ENCODE results near the gene CDH11. TPM values are rescaled to one million over a fixed set of nuclear protein-coding genes. Genes with fewer than 3 reads are reported as not detected.

CDH11 gene
- total and polyA plus RNA-seq, 4 donors: 85.0 to 468 (median 141) TPM

DNA sequence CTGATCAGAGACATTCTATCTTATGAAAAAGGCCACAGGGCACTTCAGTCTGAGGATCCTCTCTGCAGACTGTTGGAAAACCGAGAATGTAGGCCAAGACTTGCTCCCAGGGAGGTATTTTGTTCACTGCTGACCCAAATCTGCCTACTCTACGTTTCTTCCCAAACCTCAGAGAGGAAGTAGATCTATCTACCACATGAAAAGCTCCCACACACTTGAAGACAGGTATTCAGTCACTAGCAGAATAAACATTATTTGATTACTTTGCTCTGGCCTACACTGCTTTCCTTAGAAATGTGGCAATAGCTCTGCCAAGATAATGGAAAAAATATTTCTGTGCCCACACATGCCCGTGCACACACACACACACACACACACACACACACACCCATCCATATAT lies 164.6 kb downstream of the CDH11 start:
- WGBS (ENCODE audit: insufficient coverage): 60% methylated on average over 1 of the region's 3 CpGs
- Histone ChIP-seq H3K27me3 (ENCODE audit: control insufficient read depth, insufficient read depth, low read length) (no peaks in the 10 kb centered on the region), H3K9me3 (ENCODE audit: control insufficient read depth, insufficient read depth, low read length) (no peaks in the 10 kb centered on the region), H3K4me3 (ENCODE audit: low read depth, low read length) (no peak overlapping the region), H3K36me3 (ENCODE audit: control insufficient read depth, insufficient read depth, low read length) (no peaks in the 10 kb centered on the region), H3K27ac (ENCODE audit: low read depth, low read length) (no peak overlapping the region), H3K4me1 (ENCODE audit: control insufficient read depth, insufficient read depth, low read length) (no peaks in the 10 kb centered on the region)
- DNase-seq (ENCODE audit: low read depth in 4 of 6, low spot score in 6 of 6): no peak

DNA sequence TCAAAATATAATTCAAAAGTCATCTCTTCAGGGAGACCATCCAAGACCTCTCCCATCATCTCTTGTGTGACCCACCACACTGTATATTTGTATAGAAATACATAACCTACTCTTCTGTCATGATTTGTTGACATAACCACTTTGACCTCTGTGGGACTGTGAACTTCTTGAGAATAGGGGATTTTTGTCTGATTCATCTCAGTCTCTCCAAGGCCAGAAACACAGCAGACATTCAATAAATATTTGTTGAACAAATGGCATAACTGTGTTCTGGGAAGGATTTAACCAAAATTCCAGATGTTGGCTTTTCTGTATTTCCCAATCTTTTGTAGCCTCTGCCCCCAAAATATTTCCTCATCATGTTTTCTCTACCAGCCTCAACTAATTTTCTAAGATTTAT lies 169.7 kb downstream of the CDH11 start:
- no peak overlapping the region for H3K27ac ChIP-seq (ENCODE audit: low read depth, low read length)
- H3K27me3 ChIP-seq (ENCODE audit: control insufficient read depth, insufficient read depth, low read length): no peaks in the 10 kb centered on the region

DNA sequence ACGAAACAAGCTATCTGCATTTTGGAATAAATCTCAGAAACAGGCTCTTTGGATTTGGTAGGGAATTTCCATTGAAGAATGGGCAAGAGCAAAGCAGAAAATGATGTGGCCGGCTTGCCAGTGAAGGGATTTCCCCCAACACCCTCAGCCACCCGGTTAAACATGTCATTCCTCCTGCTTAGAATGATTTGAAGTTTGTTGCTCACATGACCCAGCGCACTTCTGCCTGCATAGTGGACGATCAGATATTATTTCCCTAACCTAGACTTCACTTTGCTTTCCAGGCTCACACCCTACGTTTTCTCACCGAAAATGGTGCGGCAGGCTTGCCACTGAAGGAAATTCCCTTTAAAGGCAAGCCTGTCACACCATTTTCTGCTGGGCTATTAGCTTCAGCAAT lies 170.7 kb downstream of the CDH11 start:
- Histone ChIP-seq H3K27me3 (ENCODE audit: control insufficient read depth, insufficient read depth, low read length) (no peaks in the 10 kb centered on the region), H3K9me3 (ENCODE audit: control insufficient read depth, insufficient read depth, low read length) (no peaks in the 10 kb centered on the region), H3K36me3 (ENCODE audit: control insufficient read depth, insufficient read depth, low read length) (peaks cover 24% of the 10 kb centered on the region), H3K4me1 (ENCODE audit: control insufficient read depth, insufficient read depth, low read length) (no peaks in the 10 kb centered on the region), H3K27ac (ENCODE audit: low read depth, low read length) (no peak overlapping the region), H3K4me3 (ENCODE audit: low read depth, low read length) (no peak overlapping the region)
- no peak for DNase-seq (ENCODE audit: low read depth in 4 of 6, low spot score in 6 of 6)
- 100% methylated on average over 6 of the region's 8 CpGs for WGBS (ENCODE audit: insufficient coverage)

More for the DNA sequence above, 169.7 kb downstream of the CDH11 start:
- H3K9me3 ChIP-seq (ENCODE audit: control insufficient read depth, insufficient read depth, low read length): no peaks in the 10 kb centered on the region
- H3K4me3 ChIP-seq (ENCODE audit: low read depth, low read length): no peak overlapping the region
- no peaks in the 10 kb centered on the region for H3K4me1 ChIP-seq (ENCODE audit: control insufficient read depth, insufficient read depth, low read length)
- no peak for DNase-seq (ENCODE audit: low read depth in 4 of 6, low spot score in 6 of 6)
- peaks cover 24% of the 10 kb centered on the region for H3K36me3 ChIP-seq (ENCODE audit: control insufficient read depth, insufficient read depth, low read length)

DNA sequence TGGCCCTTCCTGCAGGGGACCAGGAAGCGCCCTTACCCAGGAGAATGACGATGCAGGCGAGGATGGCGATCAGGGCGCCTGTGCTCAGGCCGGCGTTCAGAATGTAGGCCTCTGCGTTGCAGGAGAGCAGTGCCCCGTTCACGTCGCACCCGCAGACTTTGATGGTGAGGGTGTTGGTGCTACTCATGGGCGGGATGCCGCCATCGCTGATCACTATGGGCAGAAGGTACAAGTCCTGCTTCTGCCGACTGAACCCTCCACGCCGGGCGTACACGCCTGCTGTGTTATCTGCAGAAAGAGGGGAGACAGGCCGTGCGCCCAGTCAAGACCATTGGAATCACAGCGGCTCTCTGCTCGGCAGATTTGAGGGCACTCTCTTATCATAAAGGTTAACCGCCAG lies 171.1 kb downstream of the CDH11 start:
- peaks cover 24% of the 10 kb centered on the region for H3K36me3 ChIP-seq (ENCODE audit: control insufficient read depth, insufficient read depth, low read length)
- no peak overlapping the region for H3K4me3 ChIP-seq (ENCODE audit: low read depth, low read length)
- H3K4me1 ChIP-seq (ENCODE audit: control insufficient read depth, insufficient read depth, low read length): no peaks in the 10 kb centered on the region
- WGBS (ENCODE audit: insufficient coverage): 96% methylated on average over 25 of the region's 25 CpGs
- no peak for DNase-seq (ENCODE audit: low read depth in 4 of 6, low spot score in 6 of 6)
- H3K9me3 ChIP-seq (ENCODE audit: control insufficient read depth, insufficient read depth, low read length): no peaks in the 10 kb centered on the region
- H3K27me3 ChIP-seq (ENCODE audit: control insufficient read depth, insufficient read depth, low read length): no peaks in the 10 kb centered on the region
- H3K27ac ChIP-seq (ENCODE audit: low read depth, low read length): no peak overlapping the region

DNA sequence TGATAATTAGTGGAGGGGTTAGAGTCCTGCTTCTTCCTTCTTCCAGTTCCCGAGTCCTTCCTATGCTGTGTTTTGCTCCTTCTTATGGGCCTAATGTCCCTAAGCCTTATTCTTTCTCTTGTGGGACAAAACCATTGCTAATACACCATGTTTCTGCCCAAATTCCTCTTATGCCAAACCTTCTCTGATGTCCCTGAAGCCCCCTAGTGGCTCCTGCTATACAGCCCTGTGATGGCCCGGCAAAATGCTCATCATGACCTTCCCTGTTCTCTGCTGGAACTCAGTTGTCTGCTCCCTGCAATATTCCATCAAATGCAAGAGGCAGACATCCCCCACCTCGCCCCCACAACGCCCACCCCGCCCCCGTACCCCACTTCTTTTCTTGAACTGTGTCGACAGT lies 171.6 kb downstream of the CDH11 start:
- H3K27ac ChIP-seq (ENCODE audit: low read depth, low read length): no peak overlapping the region
- no peak for DNase-seq (ENCODE audit: low read depth in 4 of 6, low spot score in 6 of 6)
- no peaks in the 10 kb centered on the region for H3K4me1 ChIP-seq (ENCODE audit: control insufficient read depth, insufficient read depth, low read length)
- H3K27me3 ChIP-seq (ENCODE audit: control insufficient read depth, insufficient read depth, low read length): no peaks in the 10 kb centered on the region
- peaks cover 24% of the 10 kb centered on the region for H3K36me3 ChIP-seq (ENCODE audit: control insufficient read depth, insufficient read depth, low read length)
- WGBS (ENCODE audit: insufficient coverage): 96% methylated on average over 2 of the region's 7 CpGs
- no peaks in the 10 kb centered on the region for H3K9me3 ChIP-seq (ENCODE audit: control insufficient read depth, insufficient read depth, low read length)
- no peak overlapping the region for H3K4me3 ChIP-seq (ENCODE audit: low read depth, low read length)

DNA sequence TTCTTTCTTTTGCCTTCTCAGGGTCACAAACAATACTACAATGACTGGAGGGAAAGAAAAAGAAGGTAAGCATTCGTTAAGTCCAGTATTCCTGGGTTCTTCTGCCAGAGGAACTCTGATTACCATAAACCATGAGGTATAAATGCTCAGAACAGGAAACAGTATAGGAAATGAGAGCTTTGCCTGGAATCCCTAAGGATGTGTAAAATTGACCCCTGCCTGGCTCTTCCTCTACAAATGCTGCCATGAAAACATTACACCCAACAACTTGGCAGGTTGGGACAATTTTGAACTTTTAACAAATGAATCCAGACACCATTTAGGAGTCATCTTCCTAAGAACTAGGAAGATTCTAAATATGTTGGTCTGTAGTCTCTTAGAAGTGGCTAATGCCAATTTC lies 173.8 kb downstream of the CDH11 start:
- Histone ChIP-seq H3K4me3 (ENCODE audit: low read depth, low read length) (no peak overlapping the region), H3K9me3 (ENCODE audit: control insufficient read depth, insufficient read depth, low read length) (no peaks in the 10 kb centered on the region), H3K36me3 (ENCODE audit: control insufficient read depth, insufficient read depth, low read length) (peaks cover 24% of the 10 kb centered on the region), H3K4me1 (ENCODE audit: control insufficient read depth, insufficient read depth, low read length) (no peaks in the 10 kb centered on the region), H3K27me3 (ENCODE audit: control insufficient read depth, insufficient read depth, low read length) (no peaks in the 10 kb centered on the region), H3K27ac (ENCODE audit: low read depth, low read length) (no peak overlapping the region)
- no peak for DNase-seq (ENCODE audit: low read depth in 4 of 6, low spot score in 6 of 6)
- WGBS (ENCODE audit: insufficient coverage): 0% methylated on average over 1 of the region's 1 CpG

DNA sequence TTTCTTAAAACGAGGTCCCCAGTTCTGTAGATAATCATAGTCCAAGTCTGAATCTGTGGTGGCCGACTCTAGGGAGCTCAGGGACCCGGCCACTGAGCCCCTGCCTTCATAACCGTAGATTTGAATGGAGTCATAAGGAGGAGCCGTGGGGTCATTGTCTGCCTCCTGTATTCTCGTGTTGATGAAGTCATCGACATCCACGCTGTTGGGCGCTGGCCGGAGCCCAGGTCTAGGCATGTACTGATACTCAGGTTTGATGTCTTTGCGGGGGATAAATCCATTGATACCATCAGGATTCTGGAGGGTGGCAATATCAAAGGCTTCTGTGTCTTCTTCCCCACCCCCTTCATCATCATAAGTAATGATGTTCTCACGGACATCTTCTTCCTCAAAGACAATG lies 174.2 kb downstream of the CDH11 start:
- no peaks in the 10 kb centered on the region for H3K27me3 ChIP-seq (ENCODE audit: control insufficient read depth, insufficient read depth, low read length)
- H3K4me3 ChIP-seq (ENCODE audit: low read depth, low read length): no peak overlapping the region
- no peak for DNase-seq (ENCODE audit: low read depth in 4 of 6, low spot score in 6 of 6)
- peaks cover 24% of the 10 kb centered on the region for H3K36me3 ChIP-seq (ENCODE audit: control insufficient read depth, insufficient read depth, low read length)
- no peaks in the 10 kb centered on the region for H3K4me1 ChIP-seq (ENCODE audit: control insufficient read depth, insufficient read depth, low read length)
- H3K9me3 ChIP-seq (ENCODE audit: control insufficient read depth, insufficient read depth, low read length): no peaks in the 10 kb centered on the region
- H3K27ac ChIP-seq (ENCODE audit: low read depth, low read length): no peak overlapping the region
- 95% methylated on average over 7 of the region's 12 CpGs for WGBS (ENCODE audit: insufficient coverage)

DNA sequence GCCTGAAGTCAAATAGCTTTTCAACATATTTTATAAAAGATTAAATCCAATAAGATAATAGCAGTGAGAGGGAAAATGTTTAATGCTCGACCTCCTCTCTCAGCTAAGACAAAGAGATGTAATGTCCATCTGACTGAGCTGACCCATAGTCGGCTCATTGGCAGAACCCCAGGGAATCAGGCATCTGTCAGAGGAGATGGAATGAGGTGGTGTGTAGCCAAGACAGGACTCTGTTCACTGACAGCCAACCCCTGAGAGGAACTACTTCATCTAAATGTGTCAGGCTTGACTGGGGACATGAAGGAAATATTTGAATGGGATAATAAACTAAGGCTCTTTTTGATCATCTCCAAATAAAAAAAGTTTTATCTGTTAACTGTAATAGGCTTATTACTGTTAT lies 188.0 kb downstream of the CDH11 start:
- Histone ChIP-seq H3K27me3 (ENCODE audit: control insufficient read depth, insufficient read depth, low read length) (no peaks in the 10 kb centered on the region), H3K27ac (ENCODE audit: low read depth, low read length) (no peak overlapping the region), H3K4me3 (ENCODE audit: low read depth, low read length) (no peak overlapping the region), H3K4me1 (ENCODE audit: control insufficient read depth, insufficient read depth, low read length) (no peaks in the 10 kb centered on the region), H3K36me3 (ENCODE audit: control insufficient read depth, insufficient read depth, low read length) (no peaks in the 10 kb centered on the region), H3K9me3 (ENCODE audit: control insufficient read depth, insufficient read depth, low read length) (no peaks in the 10 kb centered on the region)
- DNase-seq (ENCODE audit: low read depth in 4 of 6, low spot score in 6 of 6): peak in 4 of 6 donors; percentile 23 to 75 (median 53)
- 0% methylated on average over 1 of the region's 2 CpGs for WGBS (ENCODE audit: insufficient coverage)

DNA sequence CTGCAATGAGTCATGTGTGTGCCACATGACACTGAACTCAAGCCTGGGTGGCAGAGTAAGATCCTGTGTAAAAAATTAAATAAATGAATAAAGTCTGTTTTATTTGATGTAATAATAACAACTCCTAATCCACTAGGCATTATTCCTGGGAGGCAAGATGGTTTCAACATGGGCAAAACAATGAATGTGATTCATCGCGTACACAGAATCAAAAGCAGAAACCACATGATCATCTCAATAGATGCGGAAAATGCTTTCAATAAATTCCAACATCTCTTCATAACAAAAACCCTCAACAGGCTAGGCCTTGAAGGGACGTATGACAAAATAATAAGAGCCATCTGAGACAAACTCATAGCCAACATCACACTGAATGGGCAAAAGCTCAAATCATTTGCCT lies 195.4 kb downstream of the CDH11 start:
- WGBS (ENCODE audit: insufficient coverage): 89% methylated on average over 1 of the region's 4 CpGs
- peaks cover 11% of the 10 kb centered on the region for H3K9me3 ChIP-seq (ENCODE audit: control insufficient read depth, insufficient read depth, low read length)
- H3K36me3 ChIP-seq (ENCODE audit: control insufficient read depth, insufficient read depth, low read length): no peaks in the 10 kb centered on the region
- DNase-seq (ENCODE audit: low read depth in 4 of 6, low spot score in 6 of 6): no peak
- no peaks in the 10 kb centered on the region for H3K4me1 ChIP-seq (ENCODE audit: control insufficient read depth, insufficient read depth, low read length)
- H3K27me3 ChIP-seq (ENCODE audit: control insufficient read depth, insufficient read depth, low read length): no peaks in the 10 kb centered on the region
- H3K4me3 ChIP-seq (ENCODE audit: low read depth, low read length): no peak overlapping the region
- no peak overlapping the region for H3K27ac ChIP-seq (ENCODE audit: low read depth, low read length)

DNA sequence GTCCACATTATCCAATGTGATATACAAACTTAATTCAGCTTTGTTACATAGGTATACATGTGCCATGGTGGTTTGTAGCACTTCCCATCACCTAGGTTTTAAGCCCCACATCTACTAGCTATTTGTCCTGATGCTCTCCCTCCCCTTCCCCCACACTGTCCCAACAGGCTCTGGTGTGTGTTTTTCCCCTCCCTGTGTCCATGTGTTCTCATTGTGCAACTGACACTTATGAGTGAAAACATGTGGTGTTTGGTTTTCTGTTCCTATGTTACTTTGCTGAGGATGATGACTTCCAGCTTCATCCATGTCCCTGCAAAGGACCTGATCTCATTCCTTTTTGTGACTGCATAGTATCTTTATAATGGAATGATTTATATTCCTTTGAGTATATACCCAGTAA lies 196.7 kb downstream of the CDH11 start:
- Histone ChIP-seq H3K4me3 (ENCODE audit: low read depth, low read length) (no peak overlapping the region), H3K9me3 (ENCODE audit: control insufficient read depth, insufficient read depth, low read length) (peaks cover 11% of the 10 kb centered on the region), H3K36me3 (ENCODE audit: control insufficient read depth, insufficient read depth, low read length) (no peaks in the 10 kb centered on the region), H3K27ac (ENCODE audit: low read depth, low read length) (no peak overlapping the region), H3K27me3 (ENCODE audit: control insufficient read depth, insufficient read depth, low read length) (no peaks in the 10 kb centered on the region), H3K4me1 (ENCODE audit: control insufficient read depth, insufficient read depth, low read length) (no peaks in the 10 kb centered on the region)
- DNase-seq (ENCODE audit: low read depth in 4 of 6, low spot score in 6 of 6): no peak

Measured in spinal cord (tissue), 10 donors.